Mucosa of rectum (tissue), 2 donors: Measurements from ENCODE around the gene GNAI2.
"Not testable (repeated sequence)": the region's sequence is repeated elsewhere in the genome, so short reads cannot be mapped to it uniquely, and the experiment has no call there.

Source experiments
- H3K27ac ChIP-seq, 2 donors: one replicate each; pipeline ENCODE4 v1.7.0; 2013; ENCODE audit warnings: inconsistent platforms in 2 of 2, low read depth in 2 of 2, low read length in 2 of 2
- H3K27me3 ChIP-seq, 2 donors: one replicate each; pipeline ENCODE4 v1.7.0; 2013; ENCODE audit warnings: low read length in 2 of 2; ENCODE audit not compliant: control insufficient read depth in 2 of 2, insufficient read depth in 2 of 2
- H3K36me3 ChIP-seq, 2 donors: one replicate each; pipeline ENCODE4 v1.7.0; 2013; ENCODE audit warnings: low read length in 2 of 2; ENCODE audit not compliant: control insufficient read depth in 2 of 2, insufficient read depth in 2 of 2
- H3K4me1 ChIP-seq, 2 donors: one replicate each; pipeline ENCODE4 v1.7.0; 2013; ENCODE audit warnings: low read length in 2 of 2, mild to moderate bottlenecking in 1 of 2; ENCODE audit not compliant: control insufficient read depth in 2 of 2, insufficient read depth in 2 of 2
- H3K4me3 ChIP-seq, 2 donors: one replicate each; pipeline ENCODE4 v1.7.0; 2013; ENCODE audit warnings: low read length in 2 of 2
- H3K9ac ChIP-seq, 2 donors: one replicate each; pipeline ENCODE4 v1.7.0; 2013; ENCODE audit warnings: low read length in 2 of 2, low read depth in 1 of 2, mild to moderate bottlenecking in 1 of 2
- H3K9me3 ChIP-seq, 2 donors: one replicate each; pipeline ENCODE4 v1.7.0; 2013; ENCODE audit warnings: low read length in 2 of 2; ENCODE audit not compliant: control insufficient read depth in 2 of 2
- donor health status: healthy.
- donor health status: Normal muscosa, but diverticular disease.

The GNAI2 gene

GRCh38 chr3:50274371-50275104 is 38.5 kb downstream of the GNAI2 start:
- Histone ChIP-seq H3K36me3 (peaks cover 0 to 5% of the 10 kb centered on the region in 2 donors), H3K9ac (peak overlapping the region in 1 of 2 donors; percentile 15), H3K27me3 (peaks cover 0 to 7% of the 10 kb centered on the region in 2 donors), H3K4me3 (no peak overlapping the region), H3K4me1 (peaks cover 28 to 35% of the 10 kb centered on the region in 2 donors), H3K9me3 (no peaks in the 10 kb centered on the region), H3K27ac (no peak overlapping the region)

GRCh38 chr3:50275141-50275995 is 39.4 kb downstream of the GNAI2 start:
- H3K36me3 ChIP-seq = peaks cover 0 to 5% of the 10 kb centered on the region in 2 donors
- H3K27me3 ChIP-seq = peaks cover 0 to 7% of the 10 kb centered on the region in 2 donors
- H3K9me3 ChIP-seq = no peaks in the 10 kb centered on the region
- no peak overlapping the region for H3K4me3 ChIP-seq
- no peak overlapping the region for H3K27ac ChIP-seq
- H3K9ac ChIP-seq = no peak overlapping the region
- peaks cover 19 to 26% of the 10 kb centered on the region in 2 donors for H3K4me1 ChIP-seq

- Histone ChIP-seq H3K9ac (no peak overlapping the region), H3K4me3 (no peak overlapping the region), H3K27ac (no peak overlapping the region), H3K27me3 (peaks cover 0 to 7% of the 10 kb centered on the region in 2 donors), H3K4me1 (peaks cover 15 to 18% of the 10 kb centered on the region in 2 donors), H3K36me3 (peaks cover 0 to 5% of the 10 kb centered on the region in 2 donors), H3K9me3 (no peaks in the 10 kb centered on the region)
Observed at GRCh38 chr3:50275996-50276761, 40.2 kb downstream of the GNAI2 start.

GRCh38 chr3:50276762-50277101 is 40.7 kb downstream of the GNAI2 start:
- Histone ChIP-seq H3K36me3 (peaks cover 0 to 2% of the 10 kb centered on the region in 2 donors), H3K4me3 (no peak overlapping the region), H3K4me1 (peaks cover 10 to 13% of the 10 kb centered on the region in 2 donors), H3K27me3 (peaks cover 0 to 7% of the 10 kb centered on the region in 2 donors), H3K9ac (no peak overlapping the region), H3K9me3 (no peaks in the 10 kb centered on the region), H3K27ac (no peak overlapping the region)

- Histone ChIP-seq H3K4me1 (peaks cover 5 to 7% of the 10 kb centered on the region in 2 donors), H3K9ac (no peak overlapping the region), H3K27ac (no peak overlapping the region), H3K27me3 (peaks cover 0 to 7% of the 10 kb centered on the region in 2 donors), H3K4me3 (no peak overlapping the region), H3K9me3 (no peaks in the 10 kb centered on the region), H3K36me3 (peaks cover 0 to 2% of the 10 kb centered on the region in 2 donors)
Observed at GRCh38 chr3:50278123-50278879, 42.3 kb downstream of the GNAI2 start.

GRCh38 chr3:50278880-50279224 is 42.8 kb downstream of the GNAI2 start, which contains the start of gene LSMEM2:
LSMEM2 (plus strand) TSS chr3:50279087; CDS start chr3:50279114, 27 bp downstream.
- Histone ChIP-seq H3K4me1 (peaks cover 2 to 3% of the 10 kb centered on the region in 2 donors), H3K36me3 (peaks cover 0 to 2% of the 10 kb centered on the region in 2 donors), H3K27ac (no peak within 1 kb of the TSS), H3K9me3 (no peaks in the 10 kb centered on the region), H3K9ac (no peak within 1 kb of the TSS), H3K27me3 (peaks cover 0 to 6% of the 10 kb centered on the region in 2 donors), H3K4me3 (no peak within 1 kb of the TSS)

- Histone ChIP-seq H3K36me3 (peaks cover 0 to 2% of the 10 kb centered on the region in 2 donors), H3K9me3 (no peaks in the 10 kb centered on the region), H3K4me1 (no peaks in the 10 kb centered on the region), H3K27ac (no peak overlapping the region), H3K9ac (no peak overlapping the region), H3K27me3 (peaks cover 0 to 3% of the 10 kb centered on the region in 2 donors), H3K4me3 (no peak overlapping the region)
Observed at GRCh38 chr3:50279255-50280016, 43.4 kb downstream of the GNAI2 start.

GRCh38 chr3:50284121-50284520 is 48.1 kb downstream of the GNAI2 start:
- H3K36me3 ChIP-seq = peaks cover 24 to 25% of the 10 kb centered on the region in 2 donors
- H3K27me3 ChIP-seq, H3K27ac ChIP-seq, H3K4me1 ChIP-seq, H3K4me3 ChIP-seq, H3K9ac ChIP-seq, H3K9me3 ChIP-seq: not testable (repeated sequence)
